Measurements from ENCODE around the gene RFC2.

DNA sequence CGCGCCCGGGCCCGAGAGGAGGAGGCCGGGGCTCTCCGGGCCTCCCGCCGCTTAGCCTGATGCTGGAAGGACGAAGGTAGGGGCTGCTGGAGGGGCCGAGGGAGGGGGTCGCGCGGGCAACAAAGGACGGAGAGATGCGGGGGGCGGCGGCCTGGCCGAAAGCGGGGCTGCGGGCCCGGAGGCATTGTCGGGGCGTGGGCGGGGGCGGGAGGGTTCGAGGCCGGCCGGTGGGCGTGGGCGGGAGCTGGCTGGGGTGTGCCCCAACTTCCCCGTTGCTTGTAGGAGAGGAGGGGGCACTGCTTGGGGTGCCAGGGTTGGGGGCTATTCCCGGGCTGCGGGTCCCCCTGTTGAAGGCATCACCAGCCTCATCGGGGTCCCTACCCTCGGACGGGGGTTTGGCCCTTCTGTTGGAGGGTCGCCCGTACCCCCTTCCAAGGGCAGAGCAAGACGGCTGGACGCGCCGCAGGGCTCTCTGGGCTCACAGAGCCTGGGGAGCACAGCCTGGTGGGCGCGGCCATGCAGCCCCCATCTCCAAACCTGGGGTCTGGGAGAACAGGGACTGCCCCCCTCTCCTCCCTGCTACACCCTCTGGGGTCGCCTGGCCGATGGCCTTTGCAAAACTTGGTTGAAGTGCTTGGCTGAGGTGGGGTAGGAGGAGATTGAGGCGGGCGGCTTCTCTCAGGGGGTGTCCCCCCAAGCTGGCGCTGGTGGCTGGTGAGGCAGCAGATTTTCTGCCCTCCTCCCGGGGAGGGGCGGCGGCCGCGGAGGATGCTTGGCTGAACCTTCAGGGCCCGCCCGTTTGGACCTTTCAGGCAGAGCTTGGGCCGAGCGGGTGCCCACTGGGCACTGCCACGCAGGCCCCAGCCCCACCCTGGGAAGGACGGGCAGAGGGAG, 35.7 kb upstream of the RFC2 start:
- no peak for TF ChIP-seq POLR2A (IDR thresholded peaks at IDR 0.05)
- TF ChIP-seq, protein P1, sequence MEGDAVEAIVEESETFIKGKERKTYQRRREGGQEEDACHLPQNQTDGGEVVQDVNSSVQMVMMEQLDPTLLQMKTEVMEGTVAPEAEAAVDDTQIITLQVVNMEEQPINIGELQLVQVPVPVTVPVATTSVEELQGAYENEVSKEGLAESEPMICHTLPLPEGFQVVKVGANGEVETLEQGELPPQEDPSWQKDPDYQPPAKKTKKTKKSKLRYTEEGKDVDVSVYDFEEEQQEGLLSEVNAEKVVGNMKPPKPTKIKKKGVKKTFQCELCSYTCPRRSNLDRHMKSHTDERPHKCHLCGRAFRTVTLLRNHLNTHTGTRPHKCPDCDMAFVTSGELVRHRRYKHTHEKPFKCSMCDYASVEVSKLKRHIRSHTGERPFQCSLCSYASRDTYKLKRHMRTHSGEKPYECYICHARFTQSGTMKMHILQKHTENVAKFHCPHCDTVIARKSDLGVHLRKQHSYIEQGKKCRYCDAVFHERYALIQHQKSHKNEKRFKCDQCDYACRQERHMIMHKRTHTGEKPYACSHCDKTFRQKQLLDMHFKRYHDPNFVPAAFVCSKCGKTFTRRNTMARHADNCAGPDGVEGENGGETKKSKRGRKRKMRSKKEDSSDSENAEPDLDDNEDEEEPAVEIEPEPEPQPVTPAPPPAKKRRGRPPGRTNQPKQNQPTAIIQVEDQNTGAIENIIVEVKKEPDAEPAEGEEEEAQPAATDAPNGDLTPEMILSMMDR (IDR thresholded peaks at IDR 0.05): no peak
